GM23338 (cell line): ENCODE results near the gene IPCEF1. TPM values are rescaled to one million over a fixed set of nuclear protein-coding genes. Genes with fewer than 3 reads are reported as not detected.
"Not testable (repeated sequence)": the region's sequence is repeated elsewhere in the genome, so short reads cannot be mapped to it uniquely, and the experiment has no call there.

Experiments
- ATAC-seq: fragments of 200-7000 bp; cut with Tn5 transposase; 3 replicates; pipeline ENCODE4 v1.9.1; 2020
- DNase-seq: peaks from one replicate; pipeline ENCODE4 v3.0.0-alpha.2; 2015; ENCODE audit warnings: low spot score
- H2AFZ ChIP-seq: fragments of 200-600 bp; sonication (generic); 2 replicates; pipeline ENCODE4 v1.8.0; 2016; ENCODE audit warnings: antibody characterized with exemption, mild to moderate bottlenecking, moderate library complexity
- H3F3A ChIP-seq: fragments of 200-600 bp; sonication (generic); replicated peaks from 2 replicates; pipeline ENCODE4 v1.8.0; 2017; ENCODE audit warnings: antibody characterized with exemption, mixed run types, low read depth
- H3K27ac ChIP-seq: fragments of 200-600 bp; sonication (generic); 2 replicates; pipeline ENCODE4 v1.6.1; 2016; ENCODE audit warnings: low read depth
- H3K27me3 ChIP-seq: fragments of 200-600 bp; sonication (generic); 2 replicates; pipeline ENCODE4 v1.8.0; 2016; ENCODE audit warnings: mild to moderate bottlenecking, mixed run types, moderate library complexity; ENCODE audit not compliant: insufficient read depth
- H3K36me3 ChIP-seq: fragments of 200-600 bp; sonication (generic); 2 replicates; pipeline ENCODE4 v1.8.0; 2016; ENCODE audit warnings: mild to moderate bottlenecking; ENCODE audit not compliant: insufficient read depth
- H3K4me1 ChIP-seq: fragments of 200-600 bp; sonication (generic); 2 replicates; pipeline ENCODE4 v1.8.0; 2016; ENCODE audit warnings: mild to moderate bottlenecking, moderate library complexity; ENCODE audit not compliant: insufficient read depth
- H3K4me2 ChIP-seq: fragments of 200-600 bp; sonication (generic); 2 replicates; pipeline ENCODE4 v1.7.1; 2017; ENCODE audit warnings: mixed run types
- H3K4me3 ChIP-seq: fragments of 200-600 bp; sonication (generic); 2 replicates; pipeline ENCODE4 v1.6.1; 2016; ENCODE audit warnings: mixed run types
- H3K79me2 ChIP-seq: fragments of 200-600 bp; sonication (generic); replicated peaks from 2 replicates; pipeline ENCODE4 v1.8.0; 2017; ENCODE audit warnings: mild to moderate bottlenecking; ENCODE audit not compliant: insufficient read depth
- H3K9me2 ChIP-seq: fragments of 200-600 bp; sonication (generic); 2 replicates; pipeline ENCODE4 v1.8.0; 2017; ENCODE audit not compliant: insufficient read depth
- H4K20me1 ChIP-seq: fragments of 200-600 bp; sonication (generic); replicated peaks from 2 replicates; pipeline ENCODE4 v1.8.0; 2017; ENCODE audit warnings: mild to moderate bottlenecking; ENCODE audit not compliant: insufficient read depth
- H3K27ac Mint-ChIP-seq: 2 replicates; pipeline ENCODE4 v1.8.0; 2020; ENCODE audit warnings: inconsistent platforms, mild to moderate bottlenecking, moderate library complexity, mixed read lengths
- H3K27me3 Mint-ChIP-seq: 3 replicates; pipeline ENCODE4 v1.8.0; 2022; ENCODE audit warnings: low read depth, mild to moderate bottlenecking, moderate library complexity, mixed read lengths, inconsistent platforms; ENCODE audit not compliant: insufficient read depth, poor library complexity
- H3K36me3 Mint-ChIP-seq: 3 replicates; pipeline ENCODE4 v1.8.0; 2021; ENCODE audit warnings: low read depth, mild to moderate bottlenecking, inconsistent platforms, moderate library complexity, mixed read lengths
- H3K4me1 Mint-ChIP-seq: 3 replicates; pipeline ENCODE4 v1.8.0; 2020; ENCODE audit warnings: mild to moderate bottlenecking, inconsistent platforms, mixed read lengths
- H3K4me3 Mint-ChIP-seq: 3 replicates; pipeline ENCODE4 v1.8.0; 2021; ENCODE audit warnings: moderate library complexity, mild to moderate bottlenecking, inconsistent platforms, mixed read lengths
- H3K9me3 Mint-ChIP-seq: 3 replicates; pipeline ENCODE4 v1.8.0; 2020; ENCODE audit warnings: moderate library complexity, mild to moderate bottlenecking, inconsistent platforms, mixed read lengths
- CREB1 ChIP-seq: fragments of 250-450 bp; sonication (Bioruptor Pico); IDR thresholded peaks from 2 replicates; pipeline ENCODE4 v1.5.0; 2020; ENCODE audit warnings: low read depth, mild to moderate bottlenecking, moderate library complexity
- CTCF ChIP-seq, 2 experiments: fragments of 200-600 bp in 1 of 2; sonication (generic) in 1 of 2; conservative IDR thresholded peaks; 2 replicates each; pipeline versions ENCODE4 v1.5.1 to v1.6.1; 2016 to 2017; ENCODE audit warnings: antibody characterized with exemption in 2 of 2, low read depth in 2 of 2, mild to moderate bottlenecking in 2 of 2, moderate library complexity in 1 of 2
- EZH2 ChIP-seq: fragments of 200-600 bp; sonication (generic); IDR thresholded peaks from one replicate; pipeline ENCODE4 v1.8.0; 2017; ENCODE audit warnings: antibody characterized with exemption, mild to moderate bottlenecking, low read depth; ENCODE audit not compliant: unreplicated experiment
- EZH2phosphoT487 ChIP-seq: fragments of 200-600 bp; sonication (generic); IDR thresholded peaks from one replicate; pipeline ENCODE4 v1.8.1; 2018; ENCODE audit warnings: antibody characterized with exemption; ENCODE audit not compliant: unreplicated experiment
- JUNB ChIP-seq: IDR thresholded peaks from one replicate; pipeline ENCODE4 v1.6.1; 2016; ENCODE audit warnings: antibody characterized with exemption; ENCODE audit not compliant: unreplicated experiment
- NANOG ChIP-seq: IDR thresholded peaks from 2 replicates; pipeline ENCODE4 v1.6.1; 2016; ENCODE audit warnings: antibody characterized with exemption, borderline replicate concordance
- POLR2AphosphoS5 ChIP-seq: IDR thresholded peaks from 2 replicates; pipeline ENCODE4 v1.6.1; 2016; ENCODE audit warnings: antibody characterized with exemption, low read depth
- REST ChIP-seq: IDR thresholded peaks from one replicate; pipeline ENCODE4 v1.6.1; 2018; ENCODE audit warnings: antibody characterized with exemption; ENCODE audit not compliant: unreplicated experiment
- STAT1 ChIP-seq: IDR thresholded peaks from one replicate; pipeline ENCODE4 v1.6.1; 2016; ENCODE audit warnings: antibody characterized with exemption; ENCODE audit not compliant: unreplicated experiment
- ZNF114 ChIP-seq: fragments of 250-450 bp; sonication (Bioruptor Pico); IDR thresholded peaks from 2 replicates; pipeline ENCODE4 v1.5.0; 2020; ENCODE audit warnings: mild to moderate bottlenecking, moderate library complexity
- ZNF331 ChIP-seq: fragments of 250-450 bp; sonication (Bioruptor Pico); IDR thresholded peaks from 2 replicates; pipeline ENCODE4 v1.5.0; 2020; ENCODE audit warnings: low read depth, mild to moderate bottlenecking, moderate library complexity
- polyA plus RNA-seq: library from polyadenylated mRNA; unstranded; fragments of >200 nt; fragmentation: Nextera tagmentation; extraction: Ambion mirVana; gene quantifications from 2 replicates; pipeline ENCODE4 v1.2.1, GENCODE V29; 2016
- total RNA-seq: library from RNA; depleted of rRNA; stranded (reverse); fragments of >200 nt; shearing (Covaris generic); gene quantifications from 2 replicates; pipeline ENCODE4 v1.2.3, GENCODE V29; 2014
- TF ChIP-seq, protein P1 (sequence below): fragments of 250-450 bp; sonication (Bioruptor Pico); IDR thresholded peaks from 2 replicates; pipeline ENCODE4 v1.5.0; 2020; ENCODE audit warnings: mild to moderate bottlenecking, moderate library complexity

The IPCEF1 gene
- total and polyA plus RNA-seq, 2 experiments from 2014 or later = 0.15 to 1.8 TPM

- Histone ChIP-seq H4K20me1 (no peaks in the 10 kb centered on the region), H3K36me3 (no peaks in the 10 kb centered on the region), H3K79me2 (no peaks in the 10 kb centered on the region), H3K4me2 (no peak overlapping the region), H3K9me2 (no peaks in the 10 kb centered on the region), H3K27me3 (no peaks in the 10 kb centered on the region), H3K4me1 (no peaks in the 10 kb centered on the region), H2AFZ (no peak overlapping the region), H3F3A (no peaks in the 10 kb centered on the region), H3K27ac (no peak overlapping the region), H3K4me3 (no peak overlapping the region)
- Mint-ChIP-seq H3K4me1 (peaks cover 4% of the 10 kb centered on the region), H3K36me3 (no peaks in the 10 kb centered on the region; the same call in 2 of the 3 replicates), H3K27me3 (no peaks in the 10 kb centered on the region), H3K9me3 (peaks cover 2% of the 10 kb centered on the region; the same call in 2 of the 3 replicates), H3K27ac (no peak overlapping the region), H3K4me3 (no peak overlapping the region)
- ATAC-seq = no peak
- no peak for DNase-seq
- TF ChIP-seq CREB1 (CRISPR knock-in tag) = no peak
- no peak for TF ChIP-seq CTCF (conservative IDR thresholded peaks at IDR 0.05; ENCODE audit: low read depth in 2 of 2)
- TF ChIP-seq ZNF331 (CRISPR knock-in tag) = no peak
- TF ChIP-seq JUNB = no peak
- TF ChIP-seq ZNF114 (CRISPR knock-in tag) = no peak
- TF ChIP-seq, protein P1, sequence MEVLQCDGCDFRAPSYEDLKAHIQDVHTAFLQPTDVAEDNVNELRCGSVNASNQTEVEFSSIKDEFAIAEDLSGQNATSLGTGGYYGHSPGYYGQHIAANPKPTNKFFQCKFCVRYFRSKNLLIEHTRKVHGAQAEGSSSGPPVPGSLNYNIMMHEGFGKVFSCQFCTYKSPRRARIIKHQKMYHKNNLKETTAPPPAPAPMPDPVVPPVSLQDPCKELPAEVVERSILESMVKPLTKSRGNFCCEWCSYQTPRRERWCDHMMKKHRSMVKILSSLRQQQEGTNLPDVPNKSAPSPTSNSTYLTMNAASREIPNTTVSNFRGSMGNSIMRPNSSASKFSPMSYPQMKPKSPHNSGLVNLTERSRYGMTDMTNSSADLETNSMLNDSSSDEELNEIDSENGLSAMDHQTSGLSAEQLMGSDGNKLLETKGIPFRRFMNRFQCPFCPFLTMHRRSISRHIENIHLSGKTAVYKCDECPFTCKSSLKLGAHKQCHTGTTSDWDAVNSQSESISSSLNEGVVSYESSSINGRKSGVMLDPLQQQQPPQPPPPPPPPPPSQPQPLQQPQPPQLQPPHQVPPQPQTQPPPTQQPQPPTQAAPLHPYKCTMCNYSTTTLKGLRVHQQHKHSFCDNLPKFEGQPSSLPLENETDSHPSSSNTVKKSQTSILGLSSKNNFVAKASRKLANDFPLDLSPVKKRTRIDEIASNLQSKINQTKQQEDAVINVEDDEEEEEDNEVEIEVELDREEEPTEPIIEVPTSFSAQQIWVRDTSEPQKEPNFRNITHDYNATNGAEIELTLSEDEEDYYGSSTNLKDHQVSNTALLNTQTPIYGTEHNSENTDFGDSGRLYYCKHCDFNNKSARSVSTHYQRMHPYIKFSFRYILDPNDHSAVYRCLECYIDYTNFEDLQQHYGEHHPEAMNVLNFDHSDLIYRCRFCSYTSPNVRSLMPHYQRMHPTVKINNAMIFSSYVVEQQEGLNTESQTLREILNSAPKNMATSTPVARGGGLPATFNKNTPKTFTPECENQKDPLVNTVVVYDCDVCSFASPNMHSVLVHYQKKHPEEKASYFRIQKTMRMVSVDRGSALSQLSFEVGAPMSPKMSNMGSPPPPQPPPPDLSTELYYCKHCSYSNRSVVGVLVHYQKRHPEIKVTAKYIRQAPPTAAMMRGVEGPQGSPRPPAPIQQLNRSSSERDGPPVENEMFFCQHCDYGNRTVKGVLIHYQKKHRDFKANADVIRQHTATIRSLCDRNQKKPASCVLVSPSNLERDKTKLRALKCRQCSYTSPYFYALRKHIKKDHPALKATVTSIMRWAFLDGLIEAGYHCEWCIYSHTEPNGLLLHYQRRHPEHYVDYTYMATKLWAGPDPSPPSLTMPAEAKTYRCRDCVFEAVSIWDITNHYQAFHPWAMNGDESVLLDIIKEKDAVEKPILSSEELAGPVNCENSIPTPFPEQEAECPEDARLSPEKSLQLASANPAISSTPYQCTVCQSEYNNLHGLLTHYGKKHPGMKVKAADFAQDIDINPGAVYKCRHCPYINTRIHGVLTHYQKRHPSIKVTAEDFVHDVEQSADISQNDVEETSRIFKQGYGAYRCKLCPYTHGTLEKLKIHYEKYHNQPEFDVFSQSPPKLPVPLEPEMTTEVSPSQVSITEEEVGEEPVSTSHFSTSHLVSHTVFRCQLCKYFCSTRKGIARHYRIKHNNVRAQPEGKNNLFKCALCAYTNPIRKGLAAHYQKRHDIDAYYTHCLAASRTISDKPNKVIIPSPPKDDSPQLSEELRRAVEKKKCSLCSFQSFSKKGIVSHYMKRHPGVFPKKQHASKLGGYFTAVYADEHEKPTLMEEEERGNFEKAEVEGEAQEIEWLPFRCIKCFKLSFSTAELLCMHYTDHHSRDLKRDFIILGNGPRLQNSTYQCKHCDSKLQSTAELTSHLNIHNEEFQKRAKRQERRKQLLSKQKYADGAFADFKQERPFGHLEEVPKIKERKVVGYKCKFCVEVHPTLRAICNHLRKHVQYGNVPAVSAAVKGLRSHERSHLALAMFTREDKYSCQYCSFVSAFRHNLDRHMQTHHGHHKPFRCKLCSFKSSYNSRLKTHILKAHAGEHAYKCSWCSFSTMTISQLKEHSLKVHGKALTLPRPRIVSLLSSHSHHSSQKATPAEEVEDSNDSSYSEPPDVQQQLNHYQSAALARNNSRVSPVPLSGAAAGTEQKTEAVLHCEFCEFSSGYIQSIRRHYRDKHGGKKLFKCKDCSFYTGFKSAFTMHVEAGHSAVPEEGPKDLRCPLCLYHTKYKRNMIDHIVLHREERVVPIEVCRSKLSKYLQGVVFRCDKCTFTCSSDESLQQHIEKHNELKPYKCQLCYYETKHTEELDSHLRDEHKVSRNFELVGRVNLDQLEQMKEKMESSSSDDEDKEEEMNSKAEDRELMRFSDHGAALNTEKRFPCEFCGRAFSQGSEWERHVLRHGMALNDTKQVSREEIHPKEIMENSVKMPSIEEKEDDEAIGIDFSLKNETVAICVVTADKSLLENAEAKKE (CRISPR knock-in tag) = no peak
- no peak for TF ChIP-seq EZH2
- TF ChIP-seq NANOG = no peak
- no peak for TF ChIP-seq STAT1
- TF ChIP-seq POLR2AphosphoS5 = no peak
- TF ChIP-seq EZH2phosphoT487 = no peak
- no peak for TF ChIP-seq REST
These were observed 52.4 kb downstream of the IPCEF1 start for GRCh38 chr6:154304191-154304590.

- not testable (repeated sequence) for H3K4me3 Mint-ChIP-seq, H3K36me3 ChIP-seq, H3K27me3 ChIP-seq, H3K79me2 ChIP-seq, H3F3A ChIP-seq, DNase-seq, H3K4me2 ChIP-seq, ATAC-seq, H3K4me3 ChIP-seq, H3K9me3 Mint-ChIP-seq, H3K27me3 Mint-ChIP-seq, H3K36me3 Mint-ChIP-seq, H3K4me1 ChIP-seq, H4K20me1 ChIP-seq, H3K27ac ChIP-seq, H2AFZ ChIP-seq, H3K9me2 ChIP-seq, H3K4me1 Mint-ChIP-seq
- peak overlapping the region; percentile 73; the same call in 1 of the 2 replicates for H3K27ac Mint-ChIP-seq
These were observed 53.0 kb downstream of the IPCEF1 start for GRCh38 chr6:154303642-154304041.
